GM19238 (cell line): Measurements from ENCODE around the gene TOMM40.
"Not testable (repeated sequence)": the region's sequence is repeated elsewhere in the genome, so short reads cannot be mapped to it uniquely, and the experiment has no call there.

Experiments
- DNase-seq: peaks from one replicate; pipeline ENCODE4 v3.0.0; 2011; ENCODE audit warnings: low spot score; ENCODE audit not compliant: insufficient read length

The TOMM40 gene

GRCh38 chr19:44891016-44891882 lies at the start of gene TOMM40:
Gene TOMM40 (plus strand): TSS chr19:44891254. CDS start chr19:44891416, 162 bp downstream.
- DNase-seq = no peak

- no peak for DNase-seq
These were observed 45.8 kb upstream of the TOMM40 start for GRCh38 chr19:44845286-44845611.

DNA sequence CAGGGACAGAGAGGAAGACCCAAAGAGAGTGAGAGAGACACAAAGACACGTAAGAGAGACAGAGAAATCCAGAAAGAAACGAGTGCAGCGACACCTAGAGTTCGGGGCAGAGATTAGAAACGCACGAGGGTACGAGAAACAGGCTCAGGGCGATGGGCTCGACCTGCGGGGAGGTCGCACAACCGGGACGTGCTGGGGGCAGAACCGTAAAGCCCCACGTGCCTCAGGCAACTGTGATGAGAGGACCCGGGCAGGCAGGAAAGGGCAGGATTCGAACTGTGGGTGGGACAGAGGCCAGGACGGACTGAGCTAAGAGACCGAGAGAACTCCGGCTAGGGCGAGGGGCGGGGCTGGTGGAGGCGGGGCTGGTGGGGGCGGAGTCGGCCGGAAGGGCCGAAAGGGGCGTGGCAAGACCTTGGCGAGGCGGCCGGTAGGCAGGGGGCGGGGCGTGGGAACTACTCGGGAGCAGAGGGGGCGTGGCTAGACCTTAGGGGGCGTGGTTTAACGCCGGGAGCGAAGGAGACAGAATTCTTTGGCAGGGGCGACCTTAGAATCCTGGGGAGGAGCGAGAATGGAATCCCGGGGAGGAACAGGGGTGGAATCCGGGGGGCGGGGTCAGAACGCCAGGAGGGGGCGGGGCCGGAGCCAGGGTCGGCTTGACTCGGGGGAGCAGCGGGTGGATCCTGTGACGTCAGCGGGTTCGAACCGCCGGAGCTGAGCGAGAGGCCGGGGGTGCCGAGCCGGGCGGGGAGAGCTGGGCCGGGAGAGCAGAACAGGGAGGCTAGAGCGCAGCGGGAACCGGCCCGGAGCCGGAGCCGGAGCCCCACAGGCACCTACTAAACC lies 45.2 kb upstream of the TOMM40 start, which contains the start of gene NECTIN2:
Gene NECTIN2 (plus strand): TSS at position 686 of the 843 bp plus-strand sequence. CDS start 229 bp downstream, outside the sequence.
- DNase-seq = peak; percentile 89

GRCh38 chr19:44846455-44847143 lies 44.5 kb upstream of the TOMM40 start:
- no peak for DNase-seq

DNA sequence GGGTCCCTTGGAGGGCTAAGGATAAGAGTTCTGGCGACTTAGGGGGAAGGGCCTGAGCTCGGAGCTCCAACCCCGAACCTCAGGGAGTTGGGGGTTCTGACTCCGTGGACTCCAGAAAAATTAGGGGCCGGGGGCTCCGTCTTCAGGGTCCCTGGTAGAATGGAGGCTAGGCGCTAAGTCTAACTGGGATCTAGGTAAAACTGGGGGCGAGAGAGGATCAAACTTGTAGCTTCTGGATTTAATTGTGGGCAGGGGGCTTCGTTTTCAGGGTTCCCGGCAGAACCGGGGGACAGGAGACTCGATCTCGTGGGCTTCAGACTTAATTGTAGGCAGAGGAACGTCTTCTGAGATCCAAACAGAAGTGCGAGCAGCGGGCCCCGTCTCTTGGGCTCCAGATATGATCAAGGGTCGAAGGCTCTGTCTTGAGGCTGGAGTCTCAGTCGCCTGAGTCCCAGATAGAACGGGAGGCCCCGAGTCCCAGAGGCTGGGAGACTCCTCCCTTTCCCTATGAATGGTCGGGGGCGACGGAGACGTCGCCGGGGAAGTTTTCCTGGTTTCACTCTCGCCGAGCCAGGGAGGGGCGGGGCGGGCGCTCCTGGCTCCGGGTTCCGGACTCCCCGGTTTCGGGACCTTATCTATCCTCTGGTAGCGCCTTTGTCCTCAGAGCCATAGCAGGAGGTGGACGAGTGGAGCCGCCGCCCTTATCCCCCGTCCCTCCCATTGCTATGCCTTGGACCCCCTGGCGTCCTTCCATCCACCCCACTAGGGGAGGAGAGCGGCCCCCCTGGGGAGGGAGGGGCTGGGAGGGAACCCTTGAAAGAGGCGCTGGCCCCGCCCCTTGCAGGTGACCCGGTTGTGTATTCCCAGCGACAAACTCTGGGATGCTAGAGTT lies 43.7 kb upstream of the TOMM40 start:
- no peak for DNase-seq

GRCh38 chr19:44848036-44848811 lies 42.8 kb upstream of the TOMM40 start:
- no peak for DNase-seq

GRCh38 chr19:44848812-44849447 lies 42.1 kb upstream of the TOMM40 start:
- no peak for DNase-seq

- no peak for DNase-seq
These were observed 40.4 kb upstream of the TOMM40 start for GRCh38 chr19:44850641-44851109.

GRCh38 chr19:44851427-44851826 lies 39.6 kb upstream of the TOMM40 start:
- DNase-seq = no peak

- DNase-seq = no peak
These were observed 35.4 kb upstream of the TOMM40 start for GRCh38 chr19:44855606-44856005.

DNA sequence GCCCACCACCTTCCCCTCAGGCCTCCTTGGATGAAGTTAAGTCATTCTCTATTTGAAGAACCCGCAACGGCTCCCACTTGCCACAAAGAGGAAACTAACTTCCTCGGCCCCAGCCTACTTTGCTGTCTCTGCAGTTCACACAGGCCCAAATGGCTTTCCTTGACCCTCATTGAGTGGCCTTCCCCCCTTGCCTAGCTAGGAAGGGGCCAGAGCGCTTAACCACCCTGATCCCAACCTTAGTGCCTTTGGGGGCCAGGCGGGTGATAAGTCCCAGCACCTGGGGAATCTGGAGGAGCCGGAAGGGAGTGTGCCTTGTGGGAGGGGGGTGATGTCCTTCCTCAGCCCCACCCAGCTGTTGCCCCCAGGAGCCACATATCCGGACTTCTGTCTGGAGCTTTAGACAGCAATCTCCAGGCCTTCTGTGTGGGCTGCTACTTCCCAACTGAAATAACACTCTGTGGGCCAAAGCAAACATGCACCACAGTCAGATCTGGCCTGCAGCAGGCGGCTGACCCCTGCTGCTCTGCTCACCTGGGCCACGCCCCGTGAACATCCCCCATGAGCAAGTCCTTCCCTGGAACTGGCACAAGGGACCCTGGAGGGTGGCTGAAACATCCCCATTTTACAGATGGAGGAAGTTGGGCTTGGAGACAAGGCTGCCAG lies 34.5 kb upstream of the TOMM40 start:
- DNase-seq = no peak

DNA sequence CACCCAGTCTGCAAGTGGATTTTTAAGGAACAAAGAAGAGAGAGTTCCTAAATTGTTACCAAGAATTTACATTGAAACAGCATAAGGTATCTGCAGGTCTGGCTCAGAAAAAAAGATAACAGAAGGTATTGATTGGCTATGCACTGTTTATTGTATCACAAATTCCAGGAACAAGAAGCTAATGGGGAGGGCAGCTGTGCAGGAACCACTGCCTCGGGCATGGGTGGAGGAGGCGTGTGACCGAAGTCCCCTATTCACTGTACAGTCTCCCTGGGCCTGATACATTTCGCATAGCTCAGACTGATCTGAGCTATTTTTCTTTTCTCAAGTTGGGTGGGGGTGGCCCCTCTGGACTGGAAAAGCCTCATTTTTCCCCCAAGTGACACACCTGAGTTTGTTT lies 33.2 kb upstream of the TOMM40 start:
- no peak for DNase-seq

GRCh38 chr19:44861576-44861975 lies 29.5 kb upstream of the TOMM40 start:
- DNase-seq = not testable (repeated sequence)

DNA sequence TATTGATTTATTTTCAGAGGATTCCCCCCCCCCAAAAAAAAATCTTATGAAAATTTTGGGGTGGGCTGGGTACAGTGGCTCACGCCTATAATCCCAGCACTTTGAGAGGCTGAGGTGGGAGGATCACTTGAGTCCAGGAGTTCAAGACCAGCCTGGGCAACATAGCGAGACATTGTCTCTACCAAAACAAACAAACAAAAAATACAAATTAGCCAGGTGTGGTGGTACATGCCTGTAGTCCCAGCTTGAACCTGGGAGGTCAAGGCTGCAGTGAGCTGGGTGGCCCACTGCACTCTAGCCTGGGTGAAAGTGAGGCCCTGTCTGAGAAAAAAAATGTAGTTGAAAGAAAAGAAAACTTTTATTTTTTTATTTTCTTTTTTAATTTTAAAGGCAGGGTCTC lies 27.1 kb upstream of the TOMM40 start:
- no peak for DNase-seq

GRCh38 chr19:44865196-44865767 lies 25.8 kb upstream of the TOMM40 start:
- no peak for DNase-seq

DNA sequence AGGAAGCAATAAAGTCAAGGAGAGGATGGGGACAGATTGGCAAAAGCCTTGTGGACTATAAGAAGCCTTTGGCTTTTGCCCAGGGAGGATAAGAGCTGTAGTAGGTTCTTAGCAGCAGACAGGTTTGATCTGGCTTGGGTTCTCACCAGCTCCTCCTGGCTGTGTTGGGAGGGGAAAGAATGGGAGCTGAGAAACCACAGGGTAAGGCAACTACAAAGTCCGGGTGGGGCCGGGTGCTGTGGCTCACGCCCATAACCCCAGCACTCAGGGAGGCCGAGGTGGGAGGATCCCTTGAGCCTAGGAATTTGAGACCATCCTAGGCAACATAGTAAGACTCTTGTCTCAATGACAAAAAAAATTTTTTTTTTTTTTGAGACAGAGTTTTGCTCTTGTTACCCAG lies 24.4 kb upstream of the TOMM40 start:
- no peak for DNase-seq

DNA sequence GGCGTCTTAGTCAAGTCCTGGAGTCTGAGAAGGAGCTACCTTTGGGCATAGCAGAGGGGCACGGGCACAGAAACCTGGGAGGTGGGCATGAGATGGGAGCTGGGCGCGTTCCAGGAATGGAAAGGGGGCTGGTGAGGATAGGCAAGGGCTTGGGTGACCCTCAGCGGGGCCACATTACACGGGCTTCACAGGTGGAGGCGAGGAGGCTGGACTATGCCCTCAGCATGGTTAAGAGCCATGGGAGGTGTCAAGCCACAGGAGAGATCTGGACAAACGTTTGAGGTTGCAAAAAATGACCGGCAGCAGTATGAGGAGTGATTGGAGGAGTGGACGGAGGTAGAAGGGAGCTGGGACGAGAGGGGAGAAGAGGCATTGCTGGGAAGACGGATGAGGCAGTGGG lies 23.5 kb upstream of the TOMM40 start:
- DNase-seq = no peak

- no peak for DNase-seq
These were observed 21.2 kb upstream of the TOMM40 start for GRCh38 chr19:44869733-44870470.
